Stimulated activated naive CD4-positive, alpha-beta T cell treated with Interleukin-2 at 50 U/mL for 16 hours (primary cell): ENCODE data around the gene SS18L1.
"Not testable (repeated sequence)": the region's sequence is repeated elsewhere in the genome, so short reads cannot be mapped to it uniquely, and the experiment has no call there.

Experiments used
- DNase-seq: peaks from one replicate; lab custom pipeline; 2025; lab: John Stamatoyannopoulos, UW

SS18L1 gene

GRCh38 chr20:62137478-62138203, 5.9 kb upstream of the SS18L1 start:
- DNase-seq = no peak

- DNase-seq = no peak
These were observed 5.4 kb upstream of the SS18L1 start for GRCh38 chr20:62138204-62138543.

- DNase-seq = no peak
These were observed 4.7 kb upstream of the SS18L1 start for GRCh38 chr20:62138912-62139311.

- DNase-seq = no peak
These were observed 3.9 kb upstream of the SS18L1 start for GRCh38 chr20:62139636-62140035.

- no peak for DNase-seq
These were observed 2.5 kb upstream of the SS18L1 start for GRCh38 chr20:62141043-62141396.

- peak; percentile 8 for DNase-seq
These were observed 1.9 kb upstream of the SS18L1 start for GRCh38 chr20:62141397-62142251.

- peak; percentile 31 for DNase-seq
These were observed 1.1 kb upstream of the SS18L1 start for GRCh38 chr20:62142252-62143080.

- peak; percentile 51 for DNase-seq
These were observed 622 bp downstream of the SS18L1 start for GRCh38 chr20:62143957-62144825.

- DNase-seq = no peak
These were observed 2.1 kb downstream of the SS18L1 start for GRCh38 chr20:62145688-62146018.

- DNase-seq = no peak
These were observed 2.6 kb downstream of the SS18L1 start for GRCh38 chr20:62146019-62146755.

GRCh38 chr20:62147125-62147524, 3.6 kb downstream of the SS18L1 start:
- DNase-seq = no peak

- no peak for DNase-seq
These were observed 4.0 kb downstream of the SS18L1 start for GRCh38 chr20:62147528-62147927.

- DNase-seq = not testable (repeated sequence)
These were observed 4.8 kb downstream of the SS18L1 start for GRCh38 chr20:62148383-62148782.

GRCh38 chr20:62148908-62149314, 5.3 kb downstream of the SS18L1 start:
- no peak for DNase-seq

- DNase-seq = no peak
These were observed 6.2 kb downstream of the SS18L1 start for GRCh38 chr20:62149532-62150309.

GRCh38 chr20:62150310-62150575, 6.7 kb downstream of the SS18L1 start:
- DNase-seq = no peak

- no peak for DNase-seq
These were observed 7.7 kb downstream of the SS18L1 start for GRCh38 chr20:62151225-62151624.

GRCh38 chr20:62151835-62152364, 8.3 kb downstream of the SS18L1 start:
- DNase-seq = no peak

- no peak for DNase-seq
These were observed 12.1 kb downstream of the SS18L1 start for GRCh38 chr20:62155428-62156253.

GRCh38 chr20:62156254-62156556, 12.6 kb downstream of the SS18L1 start:
- no peak for DNase-seq
